ENCODE data around the gene SLC19A2.
"Not testable (repeated sequence)": the region's sequence is repeated elsewhere in the genome, so short reads cannot be mapped to it uniquely, and the experiment has no call there.

SLC19A2 gene, protein sequence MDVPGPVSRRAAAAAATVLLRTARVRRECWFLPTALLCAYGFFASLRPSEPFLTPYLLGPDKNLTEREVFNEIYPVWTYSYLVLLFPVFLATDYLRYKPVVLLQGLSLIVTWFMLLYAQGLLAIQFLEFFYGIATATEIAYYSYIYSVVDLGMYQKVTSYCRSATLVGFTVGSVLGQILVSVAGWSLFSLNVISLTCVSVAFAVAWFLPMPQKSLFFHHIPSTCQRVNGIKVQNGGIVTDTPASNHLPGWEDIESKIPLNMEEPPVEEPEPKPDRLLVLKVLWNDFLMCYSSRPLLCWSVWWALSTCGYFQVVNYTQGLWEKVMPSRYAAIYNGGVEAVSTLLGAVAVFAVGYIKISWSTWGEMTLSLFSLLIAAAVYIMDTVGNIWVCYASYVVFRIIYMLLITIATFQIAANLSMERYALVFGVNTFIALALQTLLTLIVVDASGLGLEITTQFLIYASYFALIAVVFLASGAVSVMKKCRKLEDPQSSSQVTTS

GRCh38 chr1:169485431-169486280 lies at the start of gene SLC19A2:
Gene SLC19A2, minus strand, starts transcription at chr1:169485944. Its CDS starts 178 bp downstream, at chr1:169485766.
- ATAC-seq = peak; percentile 99 to 100

- no peak for ATAC-seq
Measured at GRCh38 chr1:169534653-169535052, 48.9 kb upstream of the SLC19A2 start.

- ATAC-seq = not testable (repeated sequence)
Measured at GRCh38 chr1:169533528-169534190, 47.9 kb upstream of the SLC19A2 start.

- no peak for ATAC-seq
Measured at GRCh38 chr1:169530448-169530847, 44.7 kb upstream of the SLC19A2 start.

GRCh38 chr1:169529068-169529642 lies 43.4 kb upstream of the SLC19A2 start:
- ATAC-seq = no peak

DNA sequence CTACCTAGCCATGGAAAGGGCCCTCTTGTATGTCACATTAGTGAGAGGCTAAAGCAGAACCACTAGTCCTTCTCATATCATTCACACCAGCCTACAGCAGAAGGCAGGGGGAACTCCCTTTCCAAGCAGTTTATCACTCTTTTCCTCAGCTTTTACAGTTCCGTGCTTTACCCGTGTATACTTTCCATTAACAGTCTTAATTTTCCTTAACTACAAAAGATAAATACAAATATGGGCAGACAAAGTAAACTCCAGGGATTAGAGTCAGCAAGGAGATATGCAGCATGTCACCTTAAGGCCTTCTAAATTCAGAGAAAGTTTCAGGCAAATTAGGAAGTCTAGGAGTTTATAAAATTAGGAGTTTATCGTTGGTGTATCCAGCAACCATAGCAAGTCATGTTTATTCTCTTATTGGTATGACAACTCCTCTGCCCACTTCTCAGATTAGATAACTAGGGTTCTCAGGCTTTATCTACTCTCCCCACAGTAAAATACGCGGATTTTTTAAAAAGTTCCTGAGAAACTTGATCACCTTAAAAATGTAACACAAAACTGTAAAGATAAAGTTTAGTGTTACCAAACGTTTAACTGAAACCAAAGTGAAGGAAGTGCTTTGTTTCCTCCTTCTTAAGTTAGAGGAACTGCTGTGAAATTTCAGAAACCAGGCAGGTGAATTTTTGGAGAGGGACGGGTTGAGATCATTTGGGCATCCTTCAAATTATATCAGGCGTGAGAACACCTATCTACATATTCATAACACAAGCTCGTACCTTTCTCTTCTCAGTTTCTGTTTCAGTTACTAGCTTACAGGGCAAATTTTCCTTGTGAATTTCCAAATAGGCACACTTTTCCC lies 42.7 kb upstream of the SLC19A2 start:
- ATAC-seq = no peak

GRCh38 chr1:169527451-169528214 lies 41.9 kb upstream of the SLC19A2 start:
- no peak for ATAC-seq

GRCh38 chr1:169527001-169527400 lies 41.3 kb upstream of the SLC19A2 start:
- ATAC-seq = no peak

- no peak for ATAC-seq
Measured at GRCh38 chr1:169526120-169526832, 40.5 kb upstream of the SLC19A2 start.

DNA sequence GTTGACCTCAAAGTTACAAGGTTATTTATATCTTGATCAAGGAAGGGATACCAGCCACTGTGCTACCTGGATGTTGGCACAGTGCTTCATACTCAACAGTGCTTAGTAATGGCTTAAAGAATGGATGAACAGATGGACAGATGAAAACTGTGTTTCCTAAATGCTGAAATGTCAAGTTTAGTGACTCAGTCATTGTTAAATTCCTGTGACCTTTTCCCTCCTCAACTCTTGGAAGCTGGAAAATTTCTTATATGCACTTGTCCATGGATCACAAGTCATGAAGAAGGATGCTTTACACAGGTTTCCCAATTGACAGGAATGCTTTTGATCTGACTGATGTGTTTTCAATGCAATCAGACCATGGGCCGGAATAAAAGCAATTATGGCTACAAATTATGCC lies 39.6 kb upstream of the SLC19A2 start:
- no peak for ATAC-seq

- ATAC-seq = no peak
Measured at GRCh38 chr1:169523904-169524303, 38.2 kb upstream of the SLC19A2 start.

- ATAC-seq = no peak
Measured at GRCh38 chr1:169521226-169521625, 35.5 kb upstream of the SLC19A2 start.

GRCh38 chr1:169517558-169518186 lies 31.9 kb upstream of the SLC19A2 start:
- ATAC-seq = no peak

- no peak for ATAC-seq
Measured at GRCh38 chr1:169515641-169516040, 29.9 kb upstream of the SLC19A2 start.

DNA sequence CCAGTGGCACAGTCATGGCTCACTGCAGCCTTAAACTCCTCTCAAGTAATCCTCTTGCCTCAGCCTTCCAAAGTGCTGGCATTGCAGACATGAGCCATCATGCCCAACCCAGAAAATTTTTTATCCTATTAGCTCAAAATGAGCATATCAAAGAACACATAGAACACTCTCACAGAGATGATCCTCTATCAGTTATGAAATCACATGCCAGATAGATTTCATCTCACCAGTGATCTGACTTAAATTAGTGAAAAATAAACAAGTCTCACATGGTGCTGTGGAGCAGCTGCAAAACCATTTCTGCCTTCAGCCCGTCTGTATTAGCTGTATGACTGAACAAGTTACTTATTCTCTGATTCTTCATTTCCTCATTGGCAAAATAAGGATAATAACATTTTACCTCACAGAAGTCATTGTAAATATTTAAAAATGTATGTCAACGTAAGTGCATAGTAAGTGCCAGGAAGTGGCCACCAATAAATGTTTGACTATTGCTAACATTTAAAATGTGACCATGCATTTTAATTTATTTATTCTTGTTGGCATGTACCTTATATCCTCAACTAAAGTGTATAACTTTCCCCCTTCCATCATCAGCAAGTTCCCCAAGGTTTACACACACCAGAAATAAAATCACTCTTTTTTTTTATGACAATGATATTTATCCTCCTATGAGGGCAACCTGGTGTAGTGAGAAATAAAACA lies 29.0 kb upstream of the SLC19A2 start:
- no peak for ATAC-seq

DNA sequence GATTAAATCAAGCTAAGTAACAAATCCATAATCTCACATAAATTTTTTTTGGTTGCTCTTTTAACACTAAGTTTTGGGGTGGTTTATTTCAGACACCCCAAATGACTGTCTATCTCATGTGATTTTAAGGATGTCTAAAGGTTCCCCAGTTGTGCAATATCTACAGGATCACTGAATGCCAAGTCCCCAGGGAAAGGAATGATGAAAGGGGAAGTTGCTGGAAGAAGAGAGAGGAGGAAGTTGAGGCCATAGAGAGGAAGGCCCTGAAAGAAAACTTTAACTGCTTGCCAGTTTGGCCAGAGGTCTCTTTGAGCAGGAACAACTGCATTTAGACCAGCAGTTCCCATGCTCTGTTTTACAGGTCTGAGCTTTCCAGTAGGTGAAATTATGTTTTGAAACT lies 27.5 kb upstream of the SLC19A2 start:
- ATAC-seq = no peak

GRCh38 chr1:169511316-169512005 lies 25.7 kb upstream of the SLC19A2 start:
- peak; percentile 81 to 90 for ATAC-seq

DNA sequence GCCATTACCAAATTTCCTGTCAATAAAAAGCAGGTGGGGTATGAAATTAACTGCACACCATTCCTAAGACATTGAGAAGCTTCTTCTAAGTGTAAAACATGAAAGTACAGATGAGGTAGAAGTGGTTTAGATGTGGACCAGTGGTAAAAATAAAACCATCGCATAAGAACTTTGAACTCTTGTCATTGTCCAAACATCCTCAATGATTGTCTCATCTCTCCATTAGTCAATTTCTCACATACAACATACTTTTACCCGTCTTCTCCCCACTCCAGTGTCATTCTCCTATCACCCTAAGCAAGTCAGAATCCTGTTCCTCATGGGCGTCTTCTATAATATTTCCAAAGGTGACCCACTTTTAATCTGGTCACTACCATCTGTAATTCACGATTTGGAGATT lies 24.3 kb upstream of the SLC19A2 start:
- ATAC-seq = no peak

Data from activated CD4-positive, CD25-positive, alpha-beta regulatory T cell treated with anti-CD3 and anti-CD28 coated beads, Interleukin-2, amount 50 U/mL, for 24 hours (primary cell).